Muscle layer of duodenum (tissue), 2 donors: ENCODE data around the gene DCTPP1.

Experiments
- H3K27ac ChIP-seq: one replicate; pipeline ENCODE4 v1.7.0; 2013; ENCODE audit warnings: mild to moderate bottlenecking, low read length
- H3K27me3 ChIP-seq: one replicate; pipeline ENCODE4 v1.7.0; 2013; ENCODE audit warnings: low read depth, mild to moderate bottlenecking, control low read depth, low read length
- H3K36me3 ChIP-seq, 2 donors: one replicate each; pipeline ENCODE4 v1.7.0; 2013; ENCODE audit warnings: low read length in 2 of 2, control low read depth in 1 of 2, mild to moderate bottlenecking in 1 of 2; ENCODE audit not compliant: insufficient read depth in 2 of 2, control insufficient read depth in 1 of 2
- H3K4me1 ChIP-seq, 2 donors: one replicate each; pipeline ENCODE4 v1.7.0; 2013; ENCODE audit warnings: low read length in 2 of 2, mild to moderate bottlenecking in 2 of 2, control low read depth in 1 of 2, moderate library complexity in 1 of 2; ENCODE audit not compliant: insufficient read depth in 2 of 2, control insufficient read depth in 1 of 2
- H3K4me3 ChIP-seq, 2 donors: one replicate each; pipeline ENCODE4 v1.7.0; 2013; ENCODE audit warnings: low read length in 2 of 2, low read depth in 1 of 2, mild to moderate bottlenecking in 1 of 2
- H3K9me3 ChIP-seq, 2 donors: one replicate each; pipeline ENCODE4 v1.7.0; 2013; ENCODE audit warnings: low read length in 2 of 2, control low read depth in 1 of 2, mild to moderate bottlenecking in 1 of 2; ENCODE audit not compliant: control insufficient read depth in 1 of 2
- donor health status: healthy.

Gene DCTPP1

GRCh38 chr16:30428055-30428454, 1.8 kb downstream of the DCTPP1 start:
- Histone ChIP-seq H3K27ac (no peak overlapping the region), H3K27me3 (no peaks in the 10 kb centered on the region), H3K4me1 (peaks cover 12 to 15% of the 10 kb centered on the region in 2 donors), H3K4me3 (no peak overlapping the region), H3K36me3 (peaks cover 15 to 17% of the 10 kb centered on the region in 2 donors), H3K9me3 (no peaks in the 10 kb centered on the region)

- Histone ChIP-seq H3K27me3 (no peaks in the 10 kb centered on the region), H3K9me3 (no peaks in the 10 kb centered on the region), H3K36me3 (peaks cover 15 to 19% of the 10 kb centered on the region in 2 donors), H3K4me1 (peaks cover 0 to 5% of the 10 kb centered on the region in 2 donors), H3K27ac (no peak overlapping the region), H3K4me3 (no peak overlapping the region)
These were observed 8.8 kb downstream of the DCTPP1 start for GRCh38 chr16:30421010-30421409.

GRCh38 chr16:30418350-30419181, 11.3 kb downstream of the DCTPP1 start:
- Histone ChIP-seq H3K4me1 (peaks cover 0 to 5% of the 10 kb centered on the region in 2 donors), H3K36me3 (peaks cover 4 to 14% of the 10 kb centered on the region in 2 donors), H3K4me3 (peak overlapping the region; percentile 7 to 77), H3K27ac (no peak overlapping the region), H3K9me3 (no peaks in the 10 kb centered on the region), H3K27me3 (no peaks in the 10 kb centered on the region)

- H3K36me3 ChIP-seq: peaks cover 0 to 11% of the 10 kb centered on the region in 2 donors
- H3K4me3 ChIP-seq: peak overlapping the region; percentile 37 to 77
- no peaks in the 10 kb centered on the region for H3K27me3 ChIP-seq
- H3K4me1 ChIP-seq: peaks cover 0 to 5% of the 10 kb centered on the region in 2 donors
- no peaks in the 10 kb centered on the region for H3K9me3 ChIP-seq
- H3K27ac ChIP-seq: no peak overlapping the region
These were observed 12.1 kb downstream of the DCTPP1 start for GRCh38 chr16:30417529-30418349.

GRCh38 chr16:30416624-30417528, 13.0 kb downstream of the DCTPP1 start:
- Histone ChIP-seq H3K4me1 (peaks cover 0 to 5% of the 10 kb centered on the region in 2 donors), H3K4me3 (peak overlapping the region; percentile 37 to 77), H3K27ac (no peak overlapping the region), H3K36me3 (peaks cover under 1 to 13% of the 10 kb centered on the region in 2 donors), H3K27me3 (no peaks in the 10 kb centered on the region), H3K9me3 (no peaks in the 10 kb centered on the region)

- Histone ChIP-seq H3K36me3 (peaks cover 8 to 20% of the 10 kb centered on the region in 2 donors), H3K4me1 (peaks cover 0 to 5% of the 10 kb centered on the region in 2 donors), H3K27me3 (no peaks in the 10 kb centered on the region), H3K9me3 (no peaks in the 10 kb centered on the region), H3K4me3 (no peak overlapping the region), H3K27ac (no peak overlapping the region)
These were observed 13.7 kb downstream of the DCTPP1 start for GRCh38 chr16:30416047-30416603.

- Histone ChIP-seq H3K4me1 (peaks cover 7 to 13% of the 10 kb centered on the region in 2 donors), H3K4me3 (no peak overlapping the region), H3K27ac (no peak overlapping the region), H3K9me3 (no peaks in the 10 kb centered on the region), H3K27me3 (no peaks in the 10 kb centered on the region), H3K36me3 (peaks cover 9 to 14% of the 10 kb centered on the region in 2 donors)
These were observed 15.7 kb downstream of the DCTPP1 start for GRCh38 chr16:30414159-30414558.

GRCh38 chr16:30413112-30413806, 16.6 kb downstream of the DCTPP1 start:
- Histone ChIP-seq H3K27ac (no peak overlapping the region), H3K4me3 (no peak overlapping the region), H3K27me3 (no peaks in the 10 kb centered on the region), H3K9me3 (no peaks in the 10 kb centered on the region), H3K4me1 (peaks cover 10 to 19% of the 10 kb centered on the region in 2 donors), H3K36me3 (peaks cover 9 to 14% of the 10 kb centered on the region in 2 donors)

- Histone ChIP-seq H3K4me1 (peaks cover 14 to 20% of the 10 kb centered on the region in 2 donors), H3K9me3 (no peaks in the 10 kb centered on the region), H3K36me3 (peaks cover 9 to 13% of the 10 kb centered on the region in 2 donors), H3K27me3 (no peaks in the 10 kb centered on the region), H3K27ac (no peak overlapping the region), H3K4me3 (no peak overlapping the region)
These were observed 20.4 kb downstream of the DCTPP1 start for GRCh38 chr16:30409125-30410060.
